Stomach (tissue), 4 donors: Measurements from ENCODE around the gene CHI3L1.

Source experiments
- POLR2A ChIP-seq, 4 donors: fragments of 450-650 bp; IDR thresholded peaks; one replicate each; pipeline ENCODE4 v1.6.1; 2016; ENCODE audit warnings: antibody characterized with exemption in 4 of 4, control low read depth in 2 of 4, mild to moderate bottlenecking in 1 of 4, moderate library complexity in 1 of 4
- TF ChIP-seq, protein P1 (sequence below), 7 experiments: fragments of 450-650 bp in 4 of 7; fragments of 200-600 bp in 3 of 7; sonication (generic) in 3 of 7; IDR thresholded peaks; one replicate each; pipeline ENCODE4 v1.5.1; 2016 to 2019; ENCODE audit warnings: antibody characterized with exemption in 7 of 7, control low read depth in 2 of 7, mild to moderate bottlenecking in 1 of 7

DNA sequence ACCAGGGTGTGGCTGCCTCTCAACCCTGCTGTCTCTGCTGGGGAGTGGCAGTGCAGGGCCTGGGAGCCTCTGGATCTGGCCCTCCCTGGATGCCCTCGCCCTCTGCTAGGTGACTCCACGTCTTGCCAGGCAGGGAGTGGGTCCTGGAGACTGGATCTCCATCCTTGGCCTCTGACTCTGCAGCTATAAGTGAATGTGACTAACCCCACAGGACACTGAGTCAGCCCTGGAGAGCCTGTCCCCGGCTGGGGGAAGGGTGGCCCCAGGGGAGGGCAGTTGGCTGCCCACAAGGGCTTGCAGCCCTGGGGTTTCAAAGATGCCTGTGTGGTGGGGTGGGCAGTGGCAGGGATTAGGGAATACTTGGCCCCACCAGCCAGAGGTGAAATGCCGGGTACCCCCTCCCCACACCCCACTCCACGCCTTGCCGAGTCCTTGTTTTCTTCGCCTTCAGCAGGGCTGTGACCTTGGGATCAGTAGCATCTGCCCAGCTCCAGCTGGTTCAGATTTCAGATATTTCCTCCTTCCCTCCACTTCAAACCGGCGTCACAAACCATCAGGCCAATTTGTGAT is 8.9 kb downstream of the CHI3L1 start:
- TF ChIP-seq, protein P1, sequence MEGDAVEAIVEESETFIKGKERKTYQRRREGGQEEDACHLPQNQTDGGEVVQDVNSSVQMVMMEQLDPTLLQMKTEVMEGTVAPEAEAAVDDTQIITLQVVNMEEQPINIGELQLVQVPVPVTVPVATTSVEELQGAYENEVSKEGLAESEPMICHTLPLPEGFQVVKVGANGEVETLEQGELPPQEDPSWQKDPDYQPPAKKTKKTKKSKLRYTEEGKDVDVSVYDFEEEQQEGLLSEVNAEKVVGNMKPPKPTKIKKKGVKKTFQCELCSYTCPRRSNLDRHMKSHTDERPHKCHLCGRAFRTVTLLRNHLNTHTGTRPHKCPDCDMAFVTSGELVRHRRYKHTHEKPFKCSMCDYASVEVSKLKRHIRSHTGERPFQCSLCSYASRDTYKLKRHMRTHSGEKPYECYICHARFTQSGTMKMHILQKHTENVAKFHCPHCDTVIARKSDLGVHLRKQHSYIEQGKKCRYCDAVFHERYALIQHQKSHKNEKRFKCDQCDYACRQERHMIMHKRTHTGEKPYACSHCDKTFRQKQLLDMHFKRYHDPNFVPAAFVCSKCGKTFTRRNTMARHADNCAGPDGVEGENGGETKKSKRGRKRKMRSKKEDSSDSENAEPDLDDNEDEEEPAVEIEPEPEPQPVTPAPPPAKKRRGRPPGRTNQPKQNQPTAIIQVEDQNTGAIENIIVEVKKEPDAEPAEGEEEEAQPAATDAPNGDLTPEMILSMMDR (IDR thresholded peaks at IDR 0.05), result no peak
- no peak for TF ChIP-seq POLR2A (IDR thresholded peaks at IDR 0.05)
